HEK293 (cell line): ENCODE data around the gene TBC1D14.
A peak's percentile ranks its signal among the peaks of the same experiment; 100 is the strongest.
"Not testable (repeated sequence)": the region's sequence is repeated elsewhere in the genome, so short reads cannot be mapped to it uniquely, and the experiment has no call there.

Source experiments
- CTCF ChIA-PET: fragments of 350-600 bp; formaldehyde crosslinking; extraction: SDS; loops from one replicate; lab custom pipeline; 2021; ENCODE audit warnings: antibody characterized with exemption; lab: Yijun Ruan, JAX
- POLR2A ChIA-PET: fragments of 300-600 bp; formaldehyde crosslinking; extraction: SDS; loops from one replicate; lab custom pipeline; 2020; ENCODE audit warnings: antibody characterized with exemption, inconsistent platforms; lab: Yijun Ruan, JAX
- H3K27ac ChIP-seq: fragments of 200-500 bp; sonication (Bioruptor generic); 2 replicates; pipeline ENCODE4 v1.5.1; 2014; ENCODE audit warnings: low read depth, low read length, control low read depth, inconsistent platforms; ENCODE audit errors: extremely low read depth
- H3K36me3 ChIP-seq, 2 experiments: fragments of 200-500 bp in 1 of 2; sonication (Bioruptor generic) in 1 of 2; 1 replicate in 1 of 2; 2 replicates in 1 of 2; pipeline ENCODE4 v1.5.1; 2014 to 2017; ENCODE audit warnings: inconsistent platforms in 2 of 2, low read length in 2 of 2; ENCODE audit not compliant: control insufficient read depth in 2 of 2, insufficient read depth in 1 of 2
- H3K4me1 ChIP-seq: fragments of 200-500 bp; sonication (Bioruptor generic); 2 replicates; pipeline ENCODE4 v1.5.1; 2014; ENCODE audit warnings: mild to moderate bottlenecking, low read length, inconsistent platforms; ENCODE audit not compliant: control insufficient read depth, insufficient read depth
- H3K4me3 ChIP-seq: 2 replicates; pipeline ENCODE4 v1.5.1; 2011; ENCODE audit warnings: low read depth, mild to moderate bottlenecking, control low read depth, low read length, moderate library complexity
- H3K9me3 ChIP-seq: fragments of 200-500 bp; sonication (Bioruptor generic); 2 replicates; pipeline ENCODE4 v1.5.1; 2014; ENCODE audit warnings: low read depth, low read length, inconsistent platforms; ENCODE audit not compliant: control insufficient read depth, insufficient read depth
- IKZF3 ChIP-seq: fragments of 450-650 bp; IDR thresholded peaks from 2 replicates; pipeline ENCODE4 v1.5.0; 2018; ENCODE audit warnings: missing biosample characterization, mild to moderate bottlenecking, missing genetic modification characterization, moderate library complexity
- ZNF146 ChIP-seq: fragments of 450-650 bp; formaldehyde crosslinking; IDR thresholded peaks from 2 replicates; pipeline ENCODE4 v1.5.1; 2016; ENCODE audit warnings: missing biosample characterization, missing genetic modification characterization
- ZNF18 ChIP-seq: fragments of 450-650 bp; formaldehyde crosslinking; IDR thresholded peaks from 2 replicates; pipeline ENCODE4 v1.5.1; 2016; ENCODE audit warnings: missing biosample characterization, missing genetic modification characterization
- ZNF274 ChIP-seq, 2 experiments: fragments of 200-500 bp in 1 of 2; fragments of 450-650 bp in 1 of 2; sonication (Bioruptor generic) in 1 of 2; formaldehyde crosslinking in 1 of 2; IDR thresholded peaks; 2 replicates each; pipeline versions ENCODE4 v1.5.1 to v1.6.1; 2014 to 2016; ENCODE audit warnings: borderline replicate concordance in 1 of 2, inconsistent platforms in 1 of 2, low read length in 1 of 2, missing biosample characterization in 1 of 2, missing genetic modification characterization in 1 of 2
- ZNF324 ChIP-seq: fragments of 450-650 bp; formaldehyde crosslinking; IDR thresholded peaks from 2 replicates; pipeline ENCODE4 v1.5.1; 2016; ENCODE audit warnings: missing biosample characterization, missing genetic modification characterization
- ZNF510 ChIP-seq: fragments of 450-650 bp; formaldehyde crosslinking; IDR thresholded peaks from 2 replicates; pipeline ENCODE4 v1.5.1; 2018; ENCODE audit warnings: mild to moderate bottlenecking, missing genetic modification characterization, missing biosample characterization; ENCODE audit not compliant: insufficient replicate concordance
- ZNF610 ChIP-seq: fragments of 450-650 bp; formaldehyde crosslinking; IDR thresholded peaks from 2 replicates; pipeline ENCODE4 v1.5.1; 2016; ENCODE audit warnings: missing biosample characterization, missing genetic modification characterization, borderline replicate concordance
- ZNF658 ChIP-seq: fragments of 450-650 bp; formaldehyde crosslinking; IDR thresholded peaks from 2 replicates; pipeline ENCODE4; 2016; ENCODE audit warnings: missing biosample characterization, missing genetic modification characterization

Gene TBC1D14

GRCh38 chr4:7078025-7078424 lies 168.4 kb downstream of the TBC1D14 start (continued):
- TF ChIP-seq ZNF324 (tag by site-specific recombination) (no peak), ZNF610 (tag by site-specific recombination) (no peak), ZNF510 (tag by site-specific recombination) (no peak), IKZF3 (tag by site-specific recombination) (no peak), ZNF18 (tag by site-specific recombination) (no peak), ZNF658 (no peak), ZNF274 (IDR thresholded peaks at IDR 0.05; ENCODE audit: low read length) (no peak), ZNF274 (tag by site-specific recombination; IDR thresholded peaks at IDR 0.05; ENCODE audit: borderline replicate concordance) (no peak)

DNA sequence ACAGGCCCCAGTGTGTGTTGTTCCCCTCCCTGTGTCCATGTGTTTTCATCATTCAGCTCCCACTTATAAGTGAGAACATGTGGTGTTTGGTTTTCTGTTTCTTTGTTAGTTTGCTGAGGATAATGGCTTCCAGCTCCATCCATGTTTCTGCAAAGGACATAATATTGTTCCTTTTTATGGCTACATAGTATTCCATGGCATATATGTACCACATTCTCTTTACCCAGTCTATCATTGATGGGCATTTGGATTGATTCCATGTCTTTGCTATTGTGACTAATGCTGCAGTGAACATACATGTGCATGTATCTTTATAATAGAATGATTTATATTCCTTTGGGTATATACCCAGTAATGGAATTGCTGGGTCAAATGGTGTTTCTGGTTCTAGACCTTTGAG lies 169.9 kb downstream of the TBC1D14 start:
- H3K36me3 ChIP-seq, H3K9me3 ChIP-seq, H3K4me1 ChIP-seq, H3K4me3 ChIP-seq, POLR2A ChIA-PET, H3K27ac ChIP-seq: not testable (repeated sequence)
- CTCF ChIA-PET: interaction anchor here (0.6 to 8.3 kb wide), 5 partner anchors 11 to 359 kb away, joined by 3 to 69 read pairs (median 3); partner anchors contain the start of gene GRPEL1
- TF ChIP-seq ZNF146 (tag by site-specific recombination): peak; percentile 71

GRCh38 chr4:7079909-7080308 lies 170.3 kb downstream of the TBC1D14 start:
- POLR2A ChIA-PET, H3K27ac ChIP-seq: not testable (repeated sequence)
- CTCF ChIA-PET: interaction anchor here (0.6 to 8.3 kb wide), 5 partner anchors 11 to 349 kb away, joined by 3 to 69 read pairs (median 3); partner anchors contain the start of gene GRPEL1

More at GRCh38 chr4:7079909-7080308, 170.3 kb downstream of the TBC1D14 start:
- not testable (repeated sequence) for H3K4me3 ChIP-seq, H3K9me3 ChIP-seq, H3K4me1 ChIP-seq, H3K36me3 ChIP-seq
